Activated CD8-positive, alpha-beta memory T cell treated with anti-CD3 and anti-CD28 coated beads for 36 hours (primary cell): Measurements from ENCODE around the gene CAMKK2. TPM values are rescaled to one million over a fixed set of nuclear protein-coding genes. Genes with fewer than 3 reads are reported as not detected.
"Not testable (repeated sequence)": the region's sequence is repeated elsewhere in the genome, so short reads cannot be mapped to it uniquely, and the experiment has no call there.

Experiments
- CTCF ChIA-PET: fragments of 350-600 bp; sonication (Branson Sonifier 250); formaldehyde crosslinking; loops from one replicate; lab custom pipeline; 2021; ENCODE audit warnings: antibody characterized with exemption; lab: Charles Lee
- POLR2A ChIA-PET: fragments of 350-600 bp; sonication (Branson Sonifier 250); formaldehyde crosslinking; loops from one replicate; lab custom pipeline; 2021; ENCODE audit warnings: antibody characterized with exemption; lab: Charles Lee
- total RNA-seq, 2 experiments: library from RNA; stranded (reverse); gene quantifications; one replicate each; pipeline ENCODE4 v1.2.3, GENCODE V29; 2021

CAMKK2 gene
- total RNA-seq, 2 experiments from 2014 or later, result 39.7 to 41.8 TPM

DNA sequence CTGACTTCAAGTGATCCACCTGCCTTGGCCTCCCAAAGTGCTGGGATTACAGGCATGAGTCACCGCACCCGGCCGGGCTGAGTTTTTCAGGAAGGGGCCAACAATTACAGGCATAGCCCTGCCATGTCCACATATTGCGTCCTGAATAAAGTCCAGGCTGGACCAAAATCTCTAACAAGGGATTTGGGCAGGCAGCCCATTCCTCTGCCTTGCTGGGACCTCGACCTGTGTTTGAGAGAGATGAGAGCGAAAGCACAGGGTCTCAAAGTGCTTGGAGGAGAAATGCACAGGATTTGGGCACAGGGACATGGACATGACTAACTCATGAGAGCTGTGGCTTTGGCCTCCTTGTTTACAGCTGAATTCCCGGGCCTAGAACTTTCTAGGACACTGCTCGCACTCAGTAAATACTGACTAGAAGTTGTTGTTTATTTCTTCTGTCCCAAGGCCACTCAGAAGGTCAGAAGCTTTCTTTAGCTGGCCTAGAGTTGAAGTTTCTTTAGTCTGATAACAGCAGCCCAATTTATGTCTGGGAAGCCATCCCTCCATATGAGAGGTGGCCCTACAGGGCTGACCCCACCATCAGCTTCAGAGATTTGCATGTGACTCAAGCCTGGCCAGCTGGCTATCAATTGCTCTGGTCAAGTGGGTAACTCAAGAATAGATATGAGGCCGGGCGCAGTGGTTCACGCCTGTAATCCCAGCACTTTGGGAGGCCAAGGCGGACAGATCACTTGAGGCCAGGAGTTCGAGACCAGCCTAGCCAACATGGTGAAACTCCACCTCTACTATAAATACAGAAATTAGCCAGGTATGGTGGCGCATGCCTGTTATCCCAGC lies 11.7 kb downstream of the CAMKK2 start:
- POLR2A ChIA-PET, result interaction anchor here (0.6 kb wide), 1 partner anchor 13 kb away, joined by 6 read pairs; no protein-coding TSS in a partner anchor
- CTCF ChIA-PET, result no interaction called here

DNA sequence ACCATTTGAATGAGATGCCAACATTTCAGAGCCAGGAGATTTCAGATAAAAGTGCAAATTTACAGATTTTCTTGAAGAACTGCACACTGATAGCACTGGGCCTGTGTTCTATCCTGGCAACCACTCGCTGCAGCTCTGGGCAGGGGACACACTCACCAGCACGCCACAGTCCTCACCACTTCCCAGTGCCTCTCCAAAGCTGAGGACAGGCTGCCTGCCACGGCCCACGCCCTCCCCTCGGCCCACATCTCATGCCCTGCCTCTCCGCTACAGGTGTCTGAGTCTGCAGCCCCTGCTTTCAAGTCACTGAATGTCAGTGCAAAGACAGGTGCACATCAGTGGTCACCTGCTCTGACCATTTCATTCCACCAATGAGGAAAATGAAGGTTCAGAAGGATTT lies 12.7 kb downstream of the CAMKK2 start:
- CTCF ChIA-PET, result interaction anchor here (1.0 kb wide), 1 partner anchor 11 kb away, joined by 3 read pairs; no protein-coding TSS in a partner anchor
- POLR2A ChIA-PET, result no interaction called here

DNA sequence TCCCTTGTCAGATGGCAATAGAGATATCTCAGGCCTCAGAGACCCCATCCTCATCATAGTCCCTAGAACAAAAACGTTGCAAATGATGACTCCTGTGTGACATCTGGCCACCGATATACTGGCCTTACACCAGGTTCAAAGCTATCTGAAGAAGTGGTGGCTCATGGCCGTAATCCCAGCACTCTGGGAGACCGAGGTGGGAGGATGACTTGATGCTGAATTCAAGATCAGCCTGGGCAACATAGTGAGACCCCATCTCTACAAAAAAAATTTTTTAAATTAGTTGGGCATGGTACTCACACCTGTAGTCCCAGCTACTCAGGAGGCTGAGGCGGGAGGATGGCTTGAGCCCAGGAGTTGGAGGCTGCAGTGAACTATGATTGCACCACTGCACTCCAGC lies 13.1 kb downstream of the CAMKK2 start:
- ChIA-PET POLR2A (no interaction called here), CTCF (interaction anchor here (1.0 kb wide), 1 partner anchor 11 kb away, joined by 3 read pairs; no protein-coding TSS in a partner anchor)

GRCh38 chr12:121282910-121283309 lies 13.6 kb downstream of the CAMKK2 start:
- CTCF ChIA-PET, result interaction anchor here (1.0 kb wide), 1 partner anchor 10 kb away, joined by 3 read pairs; no protein-coding TSS in a partner anchor
- POLR2A ChIA-PET, result not testable (repeated sequence)

GRCh38 chr12:121282072-121282742 lies 14.3 kb downstream of the CAMKK2 start:
- CTCF ChIA-PET, result no interaction called here

GRCh38 chr12:121281116-121281515 lies 15.4 kb downstream of the CAMKK2 start:
- POLR2A ChIA-PET, CTCF ChIA-PET: not testable (repeated sequence)

More at GRCh38 chr12:121282072-121282742, 14.3 kb downstream of the CAMKK2 start:
- POLR2A ChIA-PET, result no interaction called here

- POLR2A ChIA-PET, CTCF ChIA-PET: not testable (repeated sequence)
These were observed 16.0 kb downstream of the CAMKK2 start for GRCh38 chr12:121280531-121280930.

GRCh38 chr12:121279507-121279915 lies 17.0 kb downstream of the CAMKK2 start:
- CTCF ChIA-PET, result no interaction called here
- POLR2A ChIA-PET, result interaction anchor here (0.6 kb wide), 1 partner anchor 18 kb away, joined by 3 read pairs; no protein-coding TSS in a partner anchor

- ChIA-PET CTCF (no interaction called here), POLR2A (interaction anchor here (0.6 kb wide), 1 partner anchor 18 kb away, joined by 3 read pairs; no protein-coding TSS in a partner anchor)
These were observed 17.5 kb downstream of the CAMKK2 start for GRCh38 chr12:121279071-121279375.

GRCh38 chr12:121278169-121279070 lies 18.1 kb downstream of the CAMKK2 start:
- CTCF ChIA-PET, result no interaction called here
- POLR2A ChIA-PET, result no interaction called here

- POLR2A ChIA-PET, result no interaction called here
- CTCF ChIA-PET, result interaction anchor here (0.7 kb wide), 1 partner anchor 15 kb away, joined by 4 read pairs; no protein-coding TSS in a partner anchor
These were observed 19.1 kb downstream of the CAMKK2 start for GRCh38 chr12:121277374-121277759.

DNA sequence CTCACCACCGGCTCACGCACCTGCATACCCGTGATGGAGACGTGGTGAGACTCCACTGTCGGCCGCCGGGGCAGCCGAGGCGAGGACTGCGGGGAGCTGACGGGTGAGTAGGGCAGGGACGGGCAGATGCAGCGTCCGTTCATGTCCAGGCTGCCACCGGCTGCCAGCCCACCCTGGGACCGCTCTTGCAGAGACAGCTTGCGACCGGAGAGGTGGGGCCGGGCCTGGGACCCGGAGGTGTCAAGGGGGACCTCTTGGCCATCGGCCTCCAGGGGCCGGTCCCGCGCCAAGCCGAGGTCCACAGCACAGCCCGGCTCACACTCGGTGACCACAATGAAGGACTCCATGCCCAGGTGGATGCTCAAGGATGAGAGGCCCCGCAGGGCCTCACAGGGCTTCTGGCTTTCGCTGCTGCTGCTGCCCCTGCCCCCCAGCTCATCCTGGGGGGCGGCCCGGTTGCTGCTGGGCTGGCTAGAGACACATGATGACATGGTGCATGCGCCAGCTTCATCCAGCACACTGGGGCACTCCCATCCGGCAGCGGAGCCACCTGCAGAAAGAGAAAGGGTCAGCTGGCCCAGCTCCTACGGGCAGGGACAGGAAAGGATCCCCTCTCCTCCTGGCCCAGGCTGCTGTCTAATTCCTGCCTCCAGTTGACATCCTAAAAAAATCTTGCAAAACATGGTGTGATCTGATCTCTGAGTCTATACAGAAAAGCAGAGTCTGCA lies 22.3 kb downstream of the CAMKK2 start:
- ChIA-PET POLR2A (no interaction called here), CTCF (no interaction called here)

- POLR2A ChIA-PET, result no interaction called here
- CTCF ChIA-PET, result interaction anchor here (1.5 kb wide), 1 partner anchor 10 kb away, joined by 3 read pairs; no protein-coding TSS in a partner anchor
These were observed 23.1 kb downstream of the CAMKK2 start for GRCh38 chr12:121273364-121273896.

DNA sequence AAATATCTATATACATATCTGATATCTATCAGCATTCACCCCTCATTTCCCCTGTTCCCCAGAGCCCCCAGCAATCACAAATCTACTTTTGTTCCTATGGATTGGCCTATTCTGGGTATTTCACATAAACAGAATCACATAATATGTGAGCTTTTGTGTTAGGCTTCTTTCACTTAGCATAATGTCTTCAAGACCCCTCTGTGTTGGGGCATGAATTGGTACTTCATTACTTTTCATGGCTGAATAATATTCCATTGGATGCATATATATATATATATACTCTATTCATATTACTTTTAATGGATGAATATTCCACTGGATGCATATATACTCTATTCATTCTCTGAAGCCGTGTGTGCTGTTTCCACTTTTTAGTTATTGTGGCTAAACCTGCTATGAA lies 28.7 kb downstream of the CAMKK2 start:
- ChIA-PET POLR2A (no interaction called here), CTCF (no interaction called here)

DNA sequence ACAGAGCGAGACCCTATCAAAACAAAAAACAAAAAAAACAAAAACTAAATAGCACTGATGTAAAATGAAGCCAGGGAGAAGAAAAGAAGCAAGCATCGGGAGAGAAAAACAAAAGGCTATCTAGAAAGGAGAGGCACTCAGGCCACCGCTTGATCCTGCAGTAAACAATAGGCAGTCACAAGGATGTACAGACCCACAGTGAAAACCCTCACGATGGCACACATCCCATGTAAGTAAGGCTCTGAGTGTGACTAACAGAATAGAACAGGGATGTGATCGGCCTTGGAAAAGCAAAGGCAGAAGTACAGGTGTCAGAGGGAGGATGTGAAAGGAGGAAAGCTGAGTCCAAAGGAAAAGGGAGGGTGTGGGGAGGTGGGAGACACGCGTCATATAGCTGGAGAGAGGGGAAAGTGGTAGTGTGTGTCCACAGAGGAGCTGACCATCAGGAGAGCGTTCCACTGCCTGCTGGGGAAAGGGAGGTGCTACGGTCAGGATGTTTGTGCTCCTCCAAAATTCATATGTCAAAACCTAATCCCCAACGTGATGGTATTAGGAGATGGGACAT lies 31.5 kb downstream of the CAMKK2 start:
- POLR2A ChIA-PET, result no interaction called here

GRCh38 chr12:121264135-121264534 lies 32.4 kb downstream of the CAMKK2 start:
- CTCF ChIA-PET, result no interaction called here

More for the DNA sequence above, 31.5 kb downstream of the CAMKK2 start:
- CTCF ChIA-PET, result no interaction called here

DNA sequence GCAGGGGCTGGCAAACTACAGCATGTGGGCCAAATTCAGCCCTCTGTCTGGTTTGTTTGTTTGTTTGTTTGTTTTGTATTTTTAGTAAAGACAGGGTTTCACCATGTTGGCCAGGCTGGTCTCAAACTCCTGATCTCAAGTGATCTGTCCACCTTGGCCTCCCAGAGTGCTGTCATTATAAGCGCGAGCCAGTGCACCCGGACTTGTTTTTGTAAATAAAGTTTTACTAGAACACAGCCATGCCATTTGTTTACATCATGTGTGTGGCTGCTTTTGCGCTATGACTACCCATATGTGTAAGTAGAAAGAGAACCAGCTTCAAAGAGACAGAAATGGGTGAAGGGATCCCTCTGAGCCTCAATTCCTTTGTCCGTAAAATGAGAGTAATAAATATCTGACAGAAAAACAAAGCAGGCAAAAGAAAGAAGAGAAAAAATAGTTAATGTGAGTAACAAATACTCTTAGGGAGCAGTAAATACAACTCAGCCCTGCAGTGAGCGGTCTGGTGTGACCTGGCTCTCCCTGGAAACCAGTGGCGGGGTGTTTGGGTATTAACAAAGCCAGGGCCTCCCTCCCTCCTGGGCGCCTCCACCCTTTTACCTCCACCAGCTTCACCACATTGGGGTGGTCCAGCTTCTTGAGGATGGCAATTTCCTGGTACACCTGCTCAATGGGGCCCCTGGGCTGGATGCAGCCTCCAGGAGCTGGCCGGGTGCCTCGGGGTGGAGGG lies 33.1 kb downstream of the CAMKK2 start:
- POLR2A ChIA-PET, result no interaction called here
- CTCF ChIA-PET, result no interaction called here

More at GRCh38 chr12:121264135-121264534, 32.4 kb downstream of the CAMKK2 start:
- POLR2A ChIA-PET, result no interaction called here
